Liver (tissue), 9 donors: Measurements from ENCODE around the gene AKAP11. TPM values are rescaled to one million over a fixed set of nuclear protein-coding genes. Genes with fewer than 3 reads are reported as not detected.

Experiments used
- DNase-seq: peaks from one replicate; pipeline ENCODE4 v3.0.0-alpha.2; 2017; ENCODE audit warnings: low spot score
- H3K27ac ChIP-seq, 2 donors: one replicate each; pipeline ENCODE4 v1.7.0; 2013; ENCODE audit warnings: inconsistent platforms in 2 of 2, low read length in 2 of 2, control low read depth in 1 of 2, low read depth in 1 of 2, mild to moderate bottlenecking in 1 of 2
- H3K27me3 ChIP-seq, 4 donors: one replicate each; pipeline versions ENCODE4 v1.6.1 to v1.7.0; 2013; ENCODE audit warnings: low read length in 3 of 4, inconsistent platforms in 1 of 4, mild to moderate bottlenecking in 1 of 4, moderate library complexity in 1 of 4; ENCODE audit not compliant: control insufficient read depth in 4 of 4, insufficient read depth in 4 of 4
- H3K36me3 ChIP-seq, 4 donors: one replicate each; pipeline versions ENCODE4 v1.6.1 to v1.7.0; 2013; ENCODE audit warnings: low read length in 3 of 4, mild to moderate bottlenecking in 3 of 4, low read depth in 1 of 4, moderate library complexity in 1 of 4; ENCODE audit not compliant: control insufficient read depth in 4 of 4, insufficient read depth in 3 of 4
- H3K4me1 ChIP-seq, 4 donors: one replicate each; pipeline versions ENCODE4 v1.6.1 to v1.7.0; 2013; ENCODE audit warnings: low read length in 3 of 4, mild to moderate bottlenecking in 3 of 4, moderate library complexity in 1 of 4; ENCODE audit not compliant: control insufficient read depth in 4 of 4, insufficient read depth in 4 of 4
- H3K4me3 ChIP-seq, 3 donors: one replicate each; pipeline versions ENCODE4 v1.6.1 to v1.7.0; 2013; ENCODE audit warnings: low read length in 3 of 3, control low read depth in 1 of 3, low read depth in 1 of 3, mild to moderate bottlenecking in 1 of 3
- H3K9ac ChIP-seq, 2 donors: one replicate each; pipeline ENCODE4 v1.7.0; 2013; ENCODE audit warnings: low read length in 2 of 2, mild to moderate bottlenecking in 2 of 2, moderate library complexity in 2 of 2, control low read depth in 1 of 2, low read depth in 1 of 2
- H3K9me3 ChIP-seq, 4 donors: one replicate each; pipeline versions ENCODE4 v1.6.1 to v1.7.0; 2013; ENCODE audit warnings: low read length in 3 of 4; ENCODE audit not compliant: control insufficient read depth in 4 of 4
- EGR1 ChIP-seq, 2 donors: IDR thresholded peaks; 2 replicates each; pipeline ENCODE4 v1.6.1; 2016 to 2018; ENCODE audit warnings: antibody characterized with exemption in 2 of 2, low read depth in 2 of 2
- FOXA1 ChIP-seq: IDR thresholded peaks from 2 replicates; pipeline ENCODE4 v1.6.1; 2016; ENCODE audit warnings: antibody characterized with exemption
- FOXA2 ChIP-seq: IDR thresholded peaks from 2 replicates; pipeline ENCODE4 v1.6.1; 2016; ENCODE audit warnings: antibody characterized with exemption
- HNF4A ChIP-seq, 2 donors: conservative IDR thresholded peaks; 2 replicates each; pipeline ENCODE4 v1.6.1; 2016; ENCODE audit warnings: antibody characterized with exemption in 2 of 2, mild to moderate bottlenecking in 2 of 2
- HNF4G ChIP-seq: IDR thresholded peaks from 2 replicates; pipeline ENCODE4 v1.6.1; 2016; ENCODE audit warnings: antibody characterized with exemption
- JUND ChIP-seq, 2 donors: IDR thresholded peaks; 2 replicates each; pipeline ENCODE4 v1.6.1; 2016; ENCODE audit warnings: antibody characterized with exemption in 2 of 2
- NR2F2 ChIP-seq: IDR thresholded peaks from 2 replicates; pipeline ENCODE4 v1.6.1; 2016; ENCODE audit warnings: antibody characterized with exemption
- RAD21 ChIP-seq, 2 donors: IDR thresholded peaks; 2 replicates each; pipeline ENCODE4 v1.6.1; 2016; ENCODE audit warnings: antibody characterized with exemption in 2 of 2, mild to moderate bottlenecking in 2 of 2
- RXRA ChIP-seq, 2 donors: IDR thresholded peaks; 2 replicates each; pipeline ENCODE4 v1.6.1; 2017 to 2018; ENCODE audit warnings: antibody characterized with exemption in 2 of 2, mild to moderate bottlenecking in 1 of 2
- SP1 ChIP-seq: IDR thresholded peaks from 2 replicates; pipeline ENCODE4 v1.6.1; 2018; ENCODE audit warnings: antibody characterized with exemption, mild to moderate bottlenecking
- TAF1 ChIP-seq: conservative IDR thresholded peaks from 2 replicates; pipeline ENCODE4 v1.6.1; 2016; ENCODE audit warnings: antibody characterized with exemption, mild to moderate bottlenecking
- YY1 ChIP-seq: IDR thresholded peaks from 2 replicates; pipeline ENCODE4 v1.6.1; 2016; ENCODE audit warnings: antibody characterized with exemption, mild to moderate bottlenecking
- whole genome bisulfite sequencing: extraction: QIAGEN DNeasy Blood & Tissue Kit; methylation state at CpG from one replicate; pipeline ENCODE4 v1.1.7; 2013; 5-methylcytosine and 5-hydroxymethylcytosine counted together
- polyA plus RNA-seq, 2 donors: library from polyadenylated mRNA; stranded (reverse) in 1 of 2; unstranded in 1 of 2; fragments of 200-250 nt in 1 of 2; fragments of >200 nt in 1 of 2; fragmentation: Nextera tagmentation in 1 of 2; extraction: Ambion mirVana in 1 of 2; gene quantifications; one replicate each; pipeline versions ENCODE4 v1.2.1 to v1.2.3, GENCODE V29; 2013 to 2015
- total RNA-seq, 2 donors: library from RNA; depleted of rRNA; stranded (reverse); fragments of >200 nt; gene quantifications; one replicate each; pipeline ENCODE4 v1.2.3, GENCODE V29; 2014
- TF ChIP-seq, protein P1 (sequence below): IDR thresholded peaks from 2 replicates; pipeline ENCODE4 v1.6.1; 2016; ENCODE audit warnings: antibody characterized with exemption
- TF ChIP-seq, protein P2 (sequence below): IDR thresholded peaks from 2 replicates; pipeline ENCODE4 v1.6.1; 2016; ENCODE audit warnings: antibody characterized with exemption
- TF ChIP-seq, protein P3 (sequence below): IDR thresholded peaks from 2 replicates; pipeline ENCODE4 v1.6.1; 2016; ENCODE audit warnings: antibody characterized with exemption
- TF ChIP-seq, protein P4 (sequence below): IDR thresholded peaks from 2 replicates; pipeline ENCODE4 v1.6.1; 2016; ENCODE audit warnings: antibody characterized with exemption, mild to moderate bottlenecking
- donor health status: healthy.
- donor health status: healthy.
- donor health status: healthy.
- donor health status: healthy.
- donor health status: healthy.

AKAP11 gene
- total and polyA plus RNA-seq, 4 donors = 2.5 to 12.0 (median 7.3) TPM

DNA sequence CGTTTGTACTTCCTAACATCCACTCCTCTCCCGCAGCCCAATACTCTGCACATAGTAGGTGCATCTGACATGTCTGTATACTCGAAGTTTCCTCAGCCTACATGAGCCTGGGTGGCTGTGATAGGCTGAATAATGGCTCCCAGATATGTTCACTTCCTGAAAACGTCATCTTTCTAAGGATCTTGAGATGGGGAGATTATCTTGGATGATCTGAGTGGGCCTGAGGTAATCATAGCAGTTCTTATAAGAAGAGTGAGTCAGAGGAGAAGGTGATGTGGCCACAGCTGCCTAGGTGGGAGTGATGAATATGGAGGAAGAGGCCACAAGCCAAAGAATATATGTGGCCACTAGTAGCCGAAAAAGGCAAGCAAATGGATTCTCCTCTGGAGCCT, 84.2 kb downstream of the AKAP11 start:
- DNase-seq = no peak
- 85% methylated on average over 5 of the region's 5 CpGs for WGBS
- TF ChIP-seq RXRA (IDR thresholded peaks at IDR 0.05) (no peak), HNF4G (no peak), SP1 (no peak), YY1 (no peak), EGR1 (IDR thresholded peaks at IDR 0.05; ENCODE audit: low read depth in 2 of 2) (no peak), FOXA2 (no peak), TAF1 (no peak), FOXA1 (no peak), RAD21 (IDR thresholded peaks at IDR 0.05) (no peak), JUND (IDR thresholded peaks at IDR 0.05) (no peak)
- TF ChIP-seq, protein P1, sequence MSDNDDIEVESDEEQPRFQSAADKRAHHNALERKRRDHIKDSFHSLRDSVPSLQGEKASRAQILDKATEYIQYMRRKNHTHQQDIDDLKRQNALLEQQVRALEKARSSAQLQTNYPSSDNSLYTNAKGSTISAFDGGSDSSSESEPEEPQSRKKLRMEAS = no peak
- TF ChIP-seq, protein P2, sequence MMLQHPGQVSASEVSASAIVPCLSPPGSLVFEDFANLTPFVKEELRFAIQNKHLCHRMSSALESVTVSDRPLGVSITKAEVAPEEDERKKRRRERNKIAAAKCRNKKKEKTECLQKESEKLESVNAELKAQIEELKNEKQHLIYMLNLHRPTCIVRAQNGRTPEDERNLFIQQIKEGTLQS = no peak
- TF ChIP-seq, protein P3, sequence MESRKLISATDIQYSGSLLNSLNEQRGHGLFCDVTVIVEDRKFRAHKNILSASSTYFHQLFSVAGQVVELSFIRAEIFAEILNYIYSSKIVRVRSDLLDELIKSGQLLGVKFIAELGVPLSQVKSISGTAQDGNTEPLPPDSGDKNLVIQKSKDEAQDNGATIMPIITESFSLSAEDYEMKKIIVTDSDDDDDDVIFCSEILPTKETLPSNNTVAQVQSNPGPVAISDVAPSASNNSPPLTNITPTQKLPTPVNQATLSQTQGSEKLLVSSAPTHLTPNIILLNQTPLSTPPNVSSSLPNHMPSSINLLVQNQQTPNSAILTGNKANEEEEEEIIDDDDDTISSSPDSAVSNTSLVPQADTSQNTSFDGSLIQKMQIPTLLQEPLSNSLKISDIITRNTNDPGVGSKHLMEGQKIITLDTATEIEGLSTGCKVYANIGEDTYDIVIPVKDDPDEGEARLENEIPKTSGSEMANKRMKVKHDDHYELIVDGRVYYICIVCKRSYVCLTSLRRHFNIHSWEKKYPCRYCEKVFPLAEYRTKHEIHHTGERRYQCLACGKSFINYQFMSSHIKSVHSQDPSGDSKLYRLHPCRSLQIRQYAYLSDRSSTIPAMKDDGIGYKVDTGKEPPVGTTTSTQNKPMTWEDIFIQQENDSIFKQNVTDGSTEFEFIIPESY = no peak
- H3K27me3 ChIP-seq = no peaks in the 10 kb centered on the region
- no peaks in the 10 kb centered on the region for H3K4me1 ChIP-seq
- H3K9me3 ChIP-seq = no peaks in the 10 kb centered on the region
- H3K9ac ChIP-seq = no peak overlapping the region
- no peaks in the 10 kb centered on the region for H3K36me3 ChIP-seq
- H3K4me3 ChIP-seq = no peak overlapping the region
- no peak overlapping the region for H3K27ac ChIP-seq

DNA sequence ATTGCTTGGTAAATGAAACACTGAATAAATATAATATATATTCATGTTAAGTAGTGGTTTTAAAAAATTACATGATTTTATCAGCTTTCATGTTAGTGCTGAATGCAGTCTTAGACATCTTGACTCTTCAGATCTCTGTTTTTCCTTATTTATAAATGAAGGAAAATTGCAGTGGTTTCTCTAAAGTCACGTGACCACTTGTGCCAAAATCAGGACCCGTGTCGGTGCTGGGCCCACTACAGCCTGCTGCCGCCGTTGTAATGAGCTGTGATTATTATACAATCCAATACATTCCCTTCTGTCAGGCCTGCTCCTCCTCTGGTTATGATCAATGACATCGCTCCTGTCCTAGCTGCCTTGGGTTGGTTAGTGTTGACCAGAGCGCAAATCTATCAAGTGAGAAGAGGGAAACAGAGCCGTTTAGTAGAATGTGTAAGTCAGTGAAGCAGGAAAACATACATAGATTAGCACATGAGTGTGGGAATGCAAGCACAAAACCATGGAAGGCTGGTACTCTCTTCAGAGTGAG, 88.2 kb downstream of the AKAP11 start:
- DNase-seq = no peak
- TF ChIP-seq YY1 (no peak), SP1 (no peak), RAD21 (IDR thresholded peaks at IDR 0.05) (no peak), HNF4A (conservative IDR thresholded peaks at IDR 0.05) (no peak), FOXA1 (no peak), JUND (IDR thresholded peaks at IDR 0.05) (no peak), NR2F2 (no peak), FOXA2 (no peak)
- TF ChIP-seq, protein P3 = no peak
- TF ChIP-seq, protein P4, sequence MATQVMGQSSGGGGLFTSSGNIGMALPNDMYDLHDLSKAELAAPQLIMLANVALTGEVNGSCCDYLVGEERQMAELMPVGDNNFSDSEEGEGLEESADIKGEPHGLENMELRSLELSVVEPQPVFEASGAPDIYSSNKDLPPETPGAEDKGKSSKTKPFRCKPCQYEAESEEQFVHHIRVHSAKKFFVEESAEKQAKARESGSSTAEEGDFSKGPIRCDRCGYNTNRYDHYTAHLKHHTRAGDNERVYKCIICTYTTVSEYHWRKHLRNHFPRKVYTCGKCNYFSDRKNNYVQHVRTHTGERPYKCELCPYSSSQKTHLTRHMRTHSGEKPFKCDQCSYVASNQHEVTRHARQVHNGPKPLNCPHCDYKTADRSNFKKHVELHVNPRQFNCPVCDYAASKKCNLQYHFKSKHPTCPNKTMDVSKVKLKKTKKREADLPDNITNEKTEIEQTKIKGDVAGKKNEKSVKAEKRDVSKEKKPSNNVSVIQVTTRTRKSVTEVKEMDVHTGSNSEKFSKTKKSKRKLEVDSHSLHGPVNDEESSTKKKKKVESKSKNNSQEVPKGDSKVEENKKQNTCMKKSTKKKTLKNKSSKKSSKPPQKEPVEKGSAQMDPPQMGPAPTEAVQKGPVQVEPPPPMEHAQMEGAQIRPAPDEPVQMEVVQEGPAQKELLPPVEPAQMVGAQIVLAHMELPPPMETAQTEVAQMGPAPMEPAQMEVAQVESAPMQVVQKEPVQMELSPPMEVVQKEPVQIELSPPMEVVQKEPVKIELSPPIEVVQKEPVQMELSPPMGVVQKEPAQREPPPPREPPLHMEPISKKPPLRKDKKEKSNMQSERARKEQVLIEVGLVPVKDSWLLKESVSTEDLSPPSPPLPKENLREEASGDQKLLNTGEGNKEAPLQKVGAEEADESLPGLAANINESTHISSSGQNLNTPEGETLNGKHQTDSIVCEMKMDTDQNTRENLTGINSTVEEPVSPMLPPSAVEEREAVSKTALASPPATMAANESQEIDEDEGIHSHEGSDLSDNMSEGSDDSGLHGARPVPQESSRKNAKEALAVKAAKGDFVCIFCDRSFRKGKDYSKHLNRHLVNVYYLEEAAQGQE = no peak
- TF ChIP-seq, protein P1 = no peak
- Histone ChIP-seq H3K36me3 (no peaks in the 10 kb centered on the region), H3K4me3 (no peak overlapping the region), H3K27me3 (no peaks in the 10 kb centered on the region), H3K4me1 (peaks cover 0 to 4% (median 4%) of the 10 kb centered on the region in 4 donors), H3K9ac (no peak overlapping the region), H3K27ac (no peak overlapping the region), H3K9me3 (no peaks in the 10 kb centered on the region)
- 88% methylated on average over 8 of the region's 8 CpGs for WGBS
